Adrenal gland (tissue), 12 donors: ENCODE results near the gene MYL12A. TPM values are rescaled to one million over a fixed set of nuclear protein-coding genes. Genes with fewer than 3 reads are reported as not detected.

ENCODE experiments used
- DNase-seq, 7 donors: peaks; one replicate each; pipeline ENCODE4 v3.0.0-alpha.2; 2019 to 2020
- H3K27ac ChIP-seq, 5 donors: fragments of 200-600 bp; sonication (generic) in 4 of 5; 1 replicate in 3 of 5; 2 replicates in 2 of 5; pipeline versions ENCODE4 v1.5.1 to v1.8.0; 2016 to 2020; ENCODE audit warnings: mild to moderate bottlenecking in 1 of 5
- H3K27me3 ChIP-seq: fragments of 200-600 bp; 2 replicates; pipeline ENCODE4 v1.8.0; 2021
- H3K36me3 ChIP-seq, 2 donors: fragments of 200-600 bp; replicated peaks in 1 of 2; 1 replicate in 1 of 2; 2 replicates in 1 of 2; pipeline versions ENCODE4 v1.5.1 to v1.8.0; 2018 to 2022
- H3K4me1 ChIP-seq, 2 donors: fragments of 200-600 bp; replicated peaks in 1 of 2; 1 replicate in 1 of 2; 2 replicates in 1 of 2; pipeline versions ENCODE4 v1.5.1 to v1.8.0; 2018 to 2021
- H3K4me3 ChIP-seq, 4 donors: fragments of 200-600 bp; sonication (generic) in 3 of 4; one replicate each; pipeline ENCODE4 v1.5.1; 2016 to 2018
- H3K9me3 ChIP-seq, 3 donors: fragments of 200-600 bp; sonication (generic) in 1 of 3; replicated peaks in 1 of 3; 1 replicate in 2 of 3; 2 replicates in 1 of 3; pipeline versions ENCODE4 v1.5.1 to v1.8.0; 2016 to 2021
- CTCF ChIP-seq, 6 experiments: fragments of 450-650 bp in 4 of 6; fragments of 200-600 bp in 2 of 6; sonication (generic) in 1 of 6; IDR thresholded peaks; 1 replicate in 5 of 6; 2 replicates in 1 of 6; pipeline versions ENCODE4 v1.5.1 to v1.8.0; 2016 to 2021; ENCODE audit warnings: antibody characterized with exemption in 6 of 6, mild to moderate bottlenecking in 2 of 6, moderate library complexity in 1 of 6
- POLR2A ChIP-seq, 2 donors: fragments of 450-650 bp; IDR thresholded peaks; one replicate each; pipeline ENCODE4 v1.6.1; 2017; ENCODE audit warnings: antibody characterized with exemption in 2 of 2, mild to moderate bottlenecking in 2 of 2, moderate library complexity in 1 of 2
- WGBS, 4 donors: extraction: QIAGEN DNeasy Blood & Tissue Kit in 2 of 4; methylation state at CpG; one replicate each; pipeline versions ENCODE4 v1.1.5 to v1.1.7; 2013 to 2017; 5-methylcytosine and 5-hydroxymethylcytosine counted together
- intact Hi-C, 2 donors: fragments of 100-400 bp; cut with DNase I; formaldehyde crosslinking; loops; one replicate each; pipeline versions ENCODE4 v1.14.1 to v1.15.0; 2022 to 2023
- polyA plus RNA-seq, 3 donors: library from polyadenylated mRNA; stranded (reverse); fragments of 200-250 nt in 2 of 3; fragments of 350-450 nt in 1 of 3; fragmentation: Illumina TruSeq in 1 of 3; extraction: RNeasy Lipid Tissue Mini Kit (QIAGEN cat#74804) in 1 of 3; gene quantifications; one replicate each; pipeline ENCODE4 v1.2.3, GENCODE V29; 2013 to 2014
- total RNA-seq, 9 donors: library from RNA; depleted of rRNA in 4 of 9; stranded (reverse); fragments of >200 nt in 4 of 9; fragments of 120-200 nt in 1 of 9; fragmentation: NEBNext Ultra II Directional in 1 of 9; extraction: Animal tissue kit (Norgen Biotek cat#: 25700) in 1 of 9; gene quantifications; one replicate each; pipeline versions ENCODE4 v1.1.0 to v1.2.4, GENCODE V29; 2013 to 2023
- donor health status: healthy with polysubstance abuse.
- donor health status: Bipolar disorder and iron deficiency.
- donor health status: DM: yes; HTN: yes; CAD: no.
- donor health status: DM: no; HTN: no; CAD: no.
- donor health status: DM: no; HTN: no; CAD: no.
- donor health status: DM: yes; HTN: yes; CAD: no.

MYL12A gene
- total and polyA plus RNA-seq, 12 donors, result 191 to 436 (median 251) TPM

- Histone ChIP-seq H3K36me3 (peaks cover 0 to 54% of the 10 kb centered on the region in 2 donors), H3K9me3 (no peaks in the 10 kb centered on the region), H3K4me1 (peaks cover 16 to 24% of the 10 kb centered on the region in 2 donors), H3K27ac (peak overlapping the region in 3 of 5 donors; percentile 63 to 84 (median 66)), H3K4me3 (no peak overlapping the region), H3K27me3 (no peaks in the 10 kb centered on the region)
- intact Hi-C loops, result no loop called here
- no peak for DNase-seq
- WGBS, 4 donors, result 82 to 89% (median 87%) methylated on average over 2 of the region's 2 CpGs
- TF ChIP-seq POLR2A (IDR thresholded peaks at IDR 0.05), result no peak
- no peak for TF ChIP-seq CTCF (IDR thresholded peaks at IDR 0.05)
These were observed 10.1 kb downstream of the MYL12A start for GRCh38 chr18:3257627-3258120.

- 17 to 25% (median 20%) methylated on average over 5 of the region's 5 CpGs for WGBS, 4 donors
- TF ChIP-seq POLR2A (IDR thresholded peaks at IDR 0.05) (no peak), CTCF (IDR thresholded peaks at IDR 0.05) (no peak)
- peak overlapping the region; percentile 19 to 95 (median 85) for H3K4me3 ChIP-seq
- peaks cover 0 to 23% of the 10 kb centered on the region in 2 donors for H3K36me3 ChIP-seq
- DNase-seq, result no peak
- H3K27me3 ChIP-seq, result no peaks in the 10 kb centered on the region
- intact Hi-C loops, result loop anchor here (10.0 kb wide), 2 partner anchors 64 to 194 kb away; partner anchors contain the start of gene TGIF1 (in 1 of the 2)
- peak overlapping the region; percentile 82 to 98 (median 98) for H3K27ac ChIP-seq
- no peaks in the 10 kb centered on the region for H3K9me3 ChIP-seq
- peaks cover 41 to 54% of the 10 kb centered on the region in 2 donors for H3K4me1 ChIP-seq
These were observed 13.4 kb downstream of the MYL12A start for GRCh38 chr18:3260995-3261372.

GRCh38 chr18:3261373-3262233 lies 14.0 kb downstream of the MYL12A start, which contains the start of gene MYL12B:
Gene MYL12B, plus strand, starts transcription at chr18:3262133. Its CDS starts 10,766 bp downstream, at chr18:3272899.
- Histone ChIP-seq H3K36me3 (peaks cover 0 to 17% of the 10 kb centered on the region in 2 donors), H3K4me1 (peaks cover 44 to 55% of the 10 kb centered on the region in 2 donors), H3K27ac (peak within 1 kb of the TSS; percentile 82 to 98 (median 98)), H3K27me3 (no peaks in the 10 kb centered on the region), H3K4me3 (peak within 1 kb of the TSS; percentile 73 to 95 (median 85)), H3K9me3 (no peaks in the 10 kb centered on the region)
- 0 to 1% (median 0%) methylated on average over 23 to 84 of the region's 84 CpGs for WGBS, 4 donors
- peak; percentile 73 to 84 (median 81) for DNase-seq
- TF ChIP-seq POLR2A (IDR thresholded peaks at IDR 0.05) (peak; percentile 74 to 80), CTCF (IDR thresholded peaks at IDR 0.05) (peak in 3 of 6 experiments; percentile 8 to 25 (median 23))
- intact Hi-C loops, result loop anchor here (10.0 kb wide), 2 partner anchors 63 to 193 kb away; partner anchors contain the start of gene TGIF1 (in 1 of the 2)
